SU-DHL-6 (cell line): Measurements from ENCODE around the gene SZRD1.

Source experiments
- H2AFZ ChIP-seq: fragments of 200-600 bp; sonication (generic); 2 replicates; pipeline ENCODE4 v1.6.1; 2014; ENCODE audit warnings: low read depth, mild to moderate bottlenecking, moderate library complexity, mixed read lengths, antibody characterized with exemption, low read length; ENCODE audit not compliant: severe bottlenecking
- H3F3A ChIP-seq: fragments of 200-600 bp; shearing (Covaris generic); 2 replicates; pipeline ENCODE4 v1.6.0; 2016; ENCODE audit warnings: antibody characterized with exemption, mild to moderate bottlenecking; ENCODE audit not compliant: insufficient read depth
- H3K27ac ChIP-seq: fragments of 200-600 bp; sonication (generic); 2 replicates; pipeline ENCODE4 v1.5.1; 2016; ENCODE audit warnings: low read depth, mild to moderate bottlenecking, low read length, moderate library complexity, mixed read lengths
- H3K27me3 ChIP-seq: fragments of 200-600 bp; sonication (generic), shearing (Covaris generic); 2 replicates; pipeline ENCODE4 v1.6.0; 2014; ENCODE audit warnings: mild to moderate bottlenecking, low read length
- H3K36me3 ChIP-seq: fragments of 200-600 bp; sonication (generic); 2 replicates; pipeline ENCODE4 v1.6.1; 2014; ENCODE audit warnings: mild to moderate bottlenecking, low read length, mixed read lengths
- H3K4me2 ChIP-seq: fragments of 300-600, 200-600 bp; shearing (Covaris generic), sonication (generic); 2 replicates; pipeline ENCODE4 v1.6.0; 2014; ENCODE audit warnings: low read length, low read depth, mild to moderate bottlenecking; ENCODE audit not compliant: poor library complexity, severe bottlenecking
- H3K4me3 ChIP-seq: fragments of 200-600 bp; sonication (generic); 2 replicates; pipeline ENCODE4 v1.5.1; 2014; ENCODE audit warnings: antibody characterized with exemption, low read length, mild to moderate bottlenecking, mixed read lengths; ENCODE audit not compliant: insufficient read depth, poor library complexity, severe bottlenecking
- H3K79me2 ChIP-seq: fragments of 200-600 bp; sonication (generic); 2 replicates; pipeline ENCODE4 v1.6.1; 2014; ENCODE audit warnings: mild to moderate bottlenecking, low read length, moderate library complexity; ENCODE audit not compliant: insufficient read depth
- H3K9ac ChIP-seq: fragments of 200-600 bp; sonication (generic); 2 replicates; pipeline ENCODE4 v1.7.0; 2014; ENCODE audit warnings: mild to moderate bottlenecking, low read length
- H3K9me2 ChIP-seq: fragments of 200-600 bp; sonication (generic); replicated peaks from 2 replicates; pipeline ENCODE4 v1.6.1; 2014; ENCODE audit warnings: low read length; ENCODE audit not compliant: insufficient read depth
- H3K9me3 ChIP-seq: fragments of 200-600 bp; sonication (generic); 2 replicates; pipeline ENCODE4 v1.6.1; 2014; ENCODE audit warnings: low read length, mixed read lengths; ENCODE audit not compliant: insufficient read depth
- H4K20me1 ChIP-seq: fragments of 200-600 bp; sonication (generic); 2 replicates; pipeline ENCODE4 v1.6.1; 2014; ENCODE audit warnings: low read depth, mild to moderate bottlenecking, antibody characterized with exemption, low read length, moderate library complexity, mixed read lengths
- EZH2phosphoT487 ChIP-seq: fragments of 200-600 bp; sonication (generic), shearing (Covaris generic); conservative IDR thresholded peaks from 2 replicates; pipeline ENCODE4 v1.6.1; 2018; ENCODE audit warnings: mild to moderate bottlenecking, antibody characterized with exemption, low read length, moderate library complexity, mixed read lengths
- TF ChIP-seq, protein P1 (sequence below): fragments of 200-600 bp; sonication (generic); IDR thresholded peaks from one replicate; pipeline ENCODE4 v1.5.1; 2017; ENCODE audit warnings: antibody characterized with exemption, mild to moderate bottlenecking, low read length, moderate library complexity; ENCODE audit not compliant: insufficient read depth, poor library complexity, severe bottlenecking

SZRD1 gene

DNA sequence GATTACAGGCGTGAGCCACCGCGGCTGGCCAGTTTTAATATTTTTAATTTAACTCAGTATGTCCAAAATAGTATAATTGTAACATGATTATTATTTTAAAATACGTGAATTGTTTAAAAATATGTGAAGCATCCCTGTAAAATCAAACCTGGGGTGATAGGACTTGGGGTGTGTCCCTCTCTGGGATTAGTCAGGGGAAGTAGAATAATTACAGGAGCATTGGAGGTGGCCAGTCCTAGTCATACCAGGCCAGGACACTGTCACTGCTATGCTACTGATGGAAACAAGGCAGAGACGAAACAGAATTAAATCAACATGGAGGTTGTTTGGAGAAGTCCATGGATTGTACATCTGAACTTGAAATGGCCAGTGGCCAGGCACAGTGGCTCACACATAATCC lies 16.8 kb downstream of the SZRD1 start:
- Histone ChIP-seq H3K79me2 (peaks cover 98% of the 10 kb centered on the region), H3K9me2 (no peaks in the 10 kb centered on the region), H3F3A (no peaks in the 10 kb centered on the region), H2AFZ (no peak overlapping the region), H3K9me3 (no peaks in the 10 kb centered on the region), H3K27me3 (no peaks in the 10 kb centered on the region), H3K4me3 (no peak overlapping the region), H3K9ac (no peak overlapping the region), H3K4me2 (no peak overlapping the region), H3K36me3 (no peaks in the 10 kb centered on the region), H3K27ac (no peak overlapping the region), H4K20me1 (peaks cover 24% of the 10 kb centered on the region; the same call in 1 of the 2 replicates)
- no peak for TF ChIP-seq EZH2phosphoT487
- TF ChIP-seq, protein P1, sequence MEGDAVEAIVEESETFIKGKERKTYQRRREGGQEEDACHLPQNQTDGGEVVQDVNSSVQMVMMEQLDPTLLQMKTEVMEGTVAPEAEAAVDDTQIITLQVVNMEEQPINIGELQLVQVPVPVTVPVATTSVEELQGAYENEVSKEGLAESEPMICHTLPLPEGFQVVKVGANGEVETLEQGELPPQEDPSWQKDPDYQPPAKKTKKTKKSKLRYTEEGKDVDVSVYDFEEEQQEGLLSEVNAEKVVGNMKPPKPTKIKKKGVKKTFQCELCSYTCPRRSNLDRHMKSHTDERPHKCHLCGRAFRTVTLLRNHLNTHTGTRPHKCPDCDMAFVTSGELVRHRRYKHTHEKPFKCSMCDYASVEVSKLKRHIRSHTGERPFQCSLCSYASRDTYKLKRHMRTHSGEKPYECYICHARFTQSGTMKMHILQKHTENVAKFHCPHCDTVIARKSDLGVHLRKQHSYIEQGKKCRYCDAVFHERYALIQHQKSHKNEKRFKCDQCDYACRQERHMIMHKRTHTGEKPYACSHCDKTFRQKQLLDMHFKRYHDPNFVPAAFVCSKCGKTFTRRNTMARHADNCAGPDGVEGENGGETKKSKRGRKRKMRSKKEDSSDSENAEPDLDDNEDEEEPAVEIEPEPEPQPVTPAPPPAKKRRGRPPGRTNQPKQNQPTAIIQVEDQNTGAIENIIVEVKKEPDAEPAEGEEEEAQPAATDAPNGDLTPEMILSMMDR, result no peak

DNA sequence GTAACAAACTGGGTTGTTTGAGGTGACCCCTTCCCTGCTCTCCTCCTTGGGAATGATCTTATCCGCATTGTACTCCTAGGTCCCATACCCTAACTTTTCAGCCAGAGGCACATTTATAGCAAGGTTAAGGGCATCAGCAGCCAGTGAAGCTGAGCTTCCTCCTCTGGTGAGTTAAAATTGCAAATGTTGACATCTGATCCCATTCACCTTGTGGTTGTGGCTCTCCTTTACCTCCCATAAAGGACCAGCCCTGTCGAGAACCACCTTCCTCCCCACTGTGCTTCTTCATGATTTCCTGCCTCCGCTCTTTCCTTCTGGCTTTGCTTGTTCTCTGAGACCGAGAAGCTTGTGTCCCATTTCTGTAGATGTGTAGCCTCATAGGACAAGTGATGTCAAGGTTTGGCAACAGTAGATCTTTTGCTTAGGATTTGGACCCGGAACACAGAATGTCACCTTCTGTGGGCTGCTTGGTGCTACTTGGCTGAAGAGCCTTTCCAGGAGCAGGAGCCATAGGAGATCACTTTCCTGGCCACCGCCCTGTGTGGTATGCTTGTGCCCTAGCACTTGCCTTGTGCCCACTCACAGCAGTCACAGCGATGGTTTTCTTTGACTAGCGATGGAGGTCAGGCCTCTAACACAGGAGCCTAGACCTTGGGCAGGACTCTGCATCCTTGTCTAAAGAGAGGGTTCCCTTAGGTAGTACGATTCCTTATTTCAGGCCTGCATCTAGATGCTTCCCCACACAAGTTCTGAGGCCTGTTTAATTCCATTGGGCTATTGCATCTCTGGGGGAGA lies 18.8 kb downstream of the SZRD1 start:
- H3K79me2 ChIP-seq, result peaks cover 95% of the 10 kb centered on the region
- no peak overlapping the region for H3K27ac ChIP-seq
- H3K4me2 ChIP-seq, result peak overlapping the region; percentile 41
- H3K36me3 ChIP-seq, result no peaks in the 10 kb centered on the region
- H3K4me3 ChIP-seq, result no peak overlapping the region
- no peaks in the 10 kb centered on the region for H3K9me3 ChIP-seq
- no peaks in the 10 kb centered on the region for H3F3A ChIP-seq
- no peak overlapping the region for H2AFZ ChIP-seq
- peaks cover 34% of the 10 kb centered on the region; the same call in 1 of the 2 replicates for H4K20me1 ChIP-seq
- H3K9me2 ChIP-seq, result no peaks in the 10 kb centered on the region
- TF ChIP-seq, protein P1, result no peak
- no peak for TF ChIP-seq EZH2phosphoT487
- H3K27me3 ChIP-seq, result no peaks in the 10 kb centered on the region
- no peak overlapping the region for H3K9ac ChIP-seq

DNA sequence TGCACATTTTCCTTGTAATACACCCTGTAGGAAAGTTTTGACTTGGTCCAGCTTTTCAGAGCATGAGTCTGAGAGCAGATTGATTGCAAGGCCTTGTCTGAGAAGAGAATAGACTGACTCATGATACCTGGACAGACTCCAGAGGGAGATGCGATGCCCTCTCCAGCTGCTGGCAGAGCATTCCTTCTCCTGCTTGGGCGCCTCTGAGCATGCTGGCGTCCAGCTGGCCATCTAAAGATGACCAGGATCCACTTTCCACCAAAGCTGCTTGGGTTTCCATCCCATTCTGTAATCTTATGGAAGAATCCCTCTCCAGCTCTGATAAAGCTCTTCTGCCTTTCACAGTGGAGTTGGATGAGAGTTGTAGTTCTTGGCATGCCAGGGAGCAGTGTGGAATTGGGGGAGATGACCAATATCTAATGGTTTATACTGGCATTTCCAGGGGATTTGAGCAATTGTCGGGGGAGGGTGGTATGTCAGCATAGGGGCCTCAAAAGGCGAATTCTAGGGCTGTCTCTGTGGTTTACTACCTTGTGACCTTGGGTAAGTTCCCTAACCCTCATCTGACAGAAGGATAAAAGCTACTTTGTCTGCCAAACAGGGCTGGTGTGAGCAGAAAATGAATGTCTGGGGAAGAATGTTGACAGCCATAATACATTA lies 19.5 kb downstream of the SZRD1 start:
- Histone ChIP-seq H3K4me2 (peak overlapping the region; percentile 41), H3K9me3 (no peaks in the 10 kb centered on the region), H3K27me3 (no peaks in the 10 kb centered on the region), H3K9me2 (no peaks in the 10 kb centered on the region), H3K4me3 (no peak overlapping the region), H3F3A (no peaks in the 10 kb centered on the region), H3K9ac (0 out of 2 replicates have a peak overlapping the region, but pooled peaks have one; percentile 10), H3K27ac (peak overlapping the region; percentile 29; the same call in 1 of the 2 replicates), H4K20me1 (peaks cover 34% of the 10 kb centered on the region; the same call in 1 of the 2 replicates), H2AFZ (no peak overlapping the region), H3K79me2 (peaks cover 95% of the 10 kb centered on the region), H3K36me3 (no peaks in the 10 kb centered on the region)
- TF ChIP-seq, protein P1, result no peak
- no peak for TF ChIP-seq EZH2phosphoT487
